ENCODE data around the gene GPR78. TPM values are rescaled to one million over a fixed set of nuclear protein-coding genes. Genes with fewer than 3 reads are reported as not detected.
"Not testable (repeated sequence)": the region's sequence is repeated elsewhere in the genome, so short reads cannot be mapped to it uniquely, and the experiment has no call there.

GPR78 gene
- total RNA-seq, 1 experiment from 2014 or later: not detected

DNA sequence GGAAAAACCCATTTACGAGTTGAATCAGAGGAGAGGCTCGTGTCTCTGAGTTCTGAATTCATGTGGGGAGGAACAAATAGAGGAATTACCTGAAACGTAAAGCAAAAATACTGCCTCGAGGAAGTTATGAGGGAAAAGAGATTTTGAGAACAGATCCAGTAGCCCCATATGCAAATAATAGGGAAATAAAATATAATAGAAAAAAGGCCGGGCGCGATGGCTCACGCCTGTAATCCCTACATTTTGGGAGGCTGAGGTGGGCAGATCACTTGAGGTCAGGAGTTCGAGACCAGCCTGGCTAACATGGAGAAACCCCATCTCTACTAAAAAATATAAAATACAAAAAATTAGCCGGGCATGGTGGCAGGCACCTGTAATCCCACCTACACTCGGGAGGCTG is 54.6 kb downstream of the GPR78 start:
- H3K36me3 Mint-ChIP-seq (ENCODE audit: insufficient read depth, unreplicated experiment); H3K4me3 Mint-ChIP-seq (ENCODE audit: low read depth, unreplicated experiment); intact Hi-C loops (cut with micrococcal nuclease; ENCODE audit: unreplicated experiment); BruUV-seq (replicated peaks); H3K4me1 Mint-ChIP-seq (ENCODE audit: low read depth, unreplicated experiment); CTCF ChIA-PET; DNase-seq; H3K27ac Mint-ChIP-seq (ENCODE audit: unreplicated experiment); H3K9me3 Mint-ChIP-seq (ENCODE audit: low read depth, unreplicated experiment): not testable (repeated sequence)
- peaks cover 22% of the 10 kb centered on the region for H3K27me3 Mint-ChIP-seq (ENCODE audit: unreplicated experiment)

- H3K4me3 Mint-ChIP-seq (ENCODE audit: low read depth, unreplicated experiment); H3K27ac Mint-ChIP-seq (ENCODE audit: unreplicated experiment); BruUV-seq (replicated peaks); H3K9me3 Mint-ChIP-seq (ENCODE audit: low read depth, unreplicated experiment); DNase-seq; H3K4me1 Mint-ChIP-seq (ENCODE audit: low read depth, unreplicated experiment); H3K36me3 Mint-ChIP-seq (ENCODE audit: insufficient read depth, unreplicated experiment); CTCF ChIA-PET; intact Hi-C loops (cut with micrococcal nuclease; ENCODE audit: unreplicated experiment): not testable (repeated sequence)
- H3K27me3 Mint-ChIP-seq (ENCODE audit: unreplicated experiment): peaks cover 35% of the 10 kb centered on the region
Observed at GRCh38 chr4:8635897-8636554, 55.8 kb downstream of the GPR78 start.

Other genes starting within 250 kb of the GPR78 start
- 11.0 and 12.1 TPM in 2 replicates for gene ACOX3, start 139.7 kb upstream of the GPR78 start, total RNA-seq (2022)
- 21.5 and 37.6 TPM in 2 replicates for gene TRMT44, start 139.6 kb upstream of the GPR78 start, total RNA-seq (2022)
- not detected in 2 replicates for gene CPZ, start 12.4 kb downstream of the GPR78 start, total RNA-seq (2022)

Data from Calu3 (cell line).